IMR-90 (cell line): ENCODE results near the gene JADE3. TPM values are rescaled to one million over a fixed set of nuclear protein-coding genes. Genes with fewer than 3 reads are reported as not detected.

ENCODE experiments used
- ATAC-seq: fragments of 200-7000 bp; cut with Tn5 transposase; 2 replicates; pipeline ENCODE4 v1.9.1; 2020; ENCODE audit warnings: low read depth, mild to moderate bottlenecking, moderate library complexity
- BruUV-seq: library from RNA; stranded (reverse); fragments of 400-500 nt; replicated peaks from 2 replicates; lab custom pipeline; 2021; lab: Mats Ljungman, UMichigan
- CTCF ChIA-PET: fragments of 300-600 bp; formaldehyde crosslinking; extraction: SDS; loops from one replicate; lab custom pipeline; 2021; ENCODE audit warnings: antibody characterized with exemption; lab: Yijun Ruan, JAX
- POLR2A ChIA-PET: fragments of 300-600 bp; sonication (Branson Sonifier 250); formaldehyde crosslinking; loops from one replicate; lab custom pipeline; 2022; ENCODE audit warnings: antibody characterized with exemption; ENCODE audit not compliant: unreplicated experiment; lab: Charles Lee
- DNase-seq: peaks from one replicate; pipeline ENCODE4 v3.0.0; 2013
- H2AFZ ChIP-seq: replicated peaks from 2 replicates; pipeline ENCODE3; 2013; ENCODE audit warnings: low read length, mild to moderate bottlenecking; ENCODE audit not compliant: poor library complexity
- H2AK5ac ChIP-seq: 2 replicates; pipeline ENCODE4 v1.6.1; 2013; ENCODE audit warnings: low read depth, low read length, inconsistent platforms
- H2AK9ac ChIP-seq: replicated peaks from 2 replicates; pipeline ENCODE3; 2013; ENCODE audit warnings: mild to moderate bottlenecking, low read depth, low read length, moderate library complexity; ENCODE audit not compliant: poor library complexity
- H2BK120ac ChIP-seq: 2 replicates; pipeline ENCODE4 v1.6.1; 2013; ENCODE audit warnings: low read depth, low read length, inconsistent platforms
- H2BK15ac ChIP-seq: 3 replicates; pipeline ENCODE4 v1.6.1; 2013; ENCODE audit warnings: low read depth, low read length, inconsistent platforms
- H2BK20ac ChIP-seq: 2 replicates; pipeline ENCODE4 v1.6.1; 2013; ENCODE audit warnings: low read depth, mild to moderate bottlenecking, inconsistent platforms, low read length, moderate library complexity
- H2BK5ac ChIP-seq: 2 replicates; pipeline ENCODE4 v1.6.1; 2013; ENCODE audit warnings: mild to moderate bottlenecking, low read depth, low read length, inconsistent platforms; ENCODE audit not compliant: poor library complexity, severe bottlenecking
- H3K14ac ChIP-seq: replicated peaks from 2 replicates; pipeline ENCODE4 v1.6.1; 2013; ENCODE audit warnings: low read depth, low read length, inconsistent platforms
- H3K18ac ChIP-seq: 2 replicates; pipeline ENCODE4 v1.6.1; 2013; ENCODE audit warnings: low read depth, low read length, control low read depth
- H3K23ac ChIP-seq: 2 replicates; pipeline ENCODE4 v1.6.1; 2013; ENCODE audit warnings: low read depth, low read length, inconsistent platforms
- H3K27ac ChIP-seq: 2 replicates; pipeline ENCODE4 v1.5.1; 2013; ENCODE audit warnings: mild to moderate bottlenecking, control low read depth, low read length; ENCODE audit not compliant: insufficient read depth
- H3K27me3 ChIP-seq: 2 replicates; pipeline ENCODE4 v1.6.1; 2013; ENCODE audit warnings: low read length; ENCODE audit not compliant: control insufficient read depth, insufficient read depth
- H3K36me3 ChIP-seq: 2 replicates; pipeline ENCODE4 v1.6.1; 2013; ENCODE audit warnings: low read length, mixed read lengths; ENCODE audit not compliant: control insufficient read depth, insufficient read depth
- H3K4ac ChIP-seq: 2 replicates; pipeline ENCODE4 v1.6.1; 2013; ENCODE audit warnings: low read depth, low read length, inconsistent platforms
- H3K4me1 ChIP-seq: 2 replicates; pipeline ENCODE4 v1.6.1; 2013; ENCODE audit warnings: low read length, mixed read lengths; ENCODE audit not compliant: control insufficient read depth, insufficient read depth
- H3K4me2 ChIP-seq: 2 replicates; pipeline ENCODE4 v1.6.1; 2013; ENCODE audit warnings: low read depth, mild to moderate bottlenecking, control low read depth, low read length, moderate library complexity
- H3K4me3 ChIP-seq: 2 replicates; pipeline ENCODE4 v1.5.1; 2013; ENCODE audit warnings: low read depth, mild to moderate bottlenecking, control low read depth, low read length, moderate library complexity; ENCODE audit not compliant: insufficient read depth
- H3K56ac ChIP-seq: 2 replicates; pipeline ENCODE4 v1.6.1; 2013; ENCODE audit warnings: low read length, inconsistent platforms; ENCODE audit not compliant: insufficient read depth; ENCODE audit errors: extremely low read depth
- H3K79me1 ChIP-seq, 2 experiments: 2 replicates each; pipeline ENCODE4 v1.6.1; 2013; ENCODE audit warnings: low read length in 2 of 2, inconsistent platforms in 1 of 2, low read depth in 1 of 2
- H3K9ac ChIP-seq: 2 replicates; pipeline ENCODE4 v1.6.1; 2013; ENCODE audit warnings: low read depth, low read length, control low read depth
- H3K9me1 ChIP-seq: 2 replicates; pipeline ENCODE4 v1.6.1; 2013; ENCODE audit warnings: low read length, inconsistent platforms; ENCODE audit not compliant: insufficient read depth
- H3K9me3 ChIP-seq: 2 replicates; pipeline ENCODE4 v1.6.1; 2013; ENCODE audit warnings: low read length; ENCODE audit not compliant: control insufficient read depth, insufficient read depth
- H4K20me1 ChIP-seq: 2 replicates; pipeline ENCODE4 v1.6.1; 2013; ENCODE audit warnings: low read length, inconsistent platforms; ENCODE audit not compliant: insufficient read depth
- H4K5ac ChIP-seq: 2 replicates; pipeline ENCODE4 v1.6.1; 2013; ENCODE audit warnings: mild to moderate bottlenecking, low read depth, low read length, control low read depth
- H4K8ac ChIP-seq, 2 experiments: 2 replicates each; pipeline ENCODE4 v1.6.1; 2013; ENCODE audit warnings: low read depth in 2 of 2, low read length in 2 of 2, control low read depth in 1 of 2, inconsistent platforms in 1 of 2
- H4K91ac ChIP-seq: 2 replicates; pipeline ENCODE4 v1.6.1; 2013; ENCODE audit warnings: low read depth, low read length, inconsistent platforms; ENCODE audit not compliant: insufficient read depth
- BHLHE40 ChIP-seq: fragments of 150-350 bp; IDR thresholded peaks from 2 replicates; pipeline ENCODE4 v1.6.1; 2016; ENCODE audit warnings: mild to moderate bottlenecking, low read depth, low read length
- CEBPB ChIP-seq: IDR thresholded peaks from 2 replicates; pipeline ENCODE4 v1.6.1; 2012; ENCODE audit warnings: low read depth, low read length, improper control_type of control experiment
- CHD1 ChIP-seq: IDR thresholded peaks from 2 replicates; pipeline ENCODE4 v1.6.1; 2012; ENCODE audit warnings: low read depth, low read length, improper control_type of control experiment
- FOS ChIP-seq: fragments of 150-350 bp; IDR thresholded peaks from 2 replicates; pipeline ENCODE4 v1.6.1; 2016; ENCODE audit warnings: low read depth, low read length
- MAFK ChIP-seq: IDR thresholded peaks from 2 replicates; pipeline ENCODE4 v1.6.1; 2012; ENCODE audit warnings: low read depth, low read length, improper control_type of control experiment
- MAZ ChIP-seq: IDR thresholded peaks from 2 replicates; pipeline ENCODE4 v1.6.1; 2012; ENCODE audit warnings: low read depth, mild to moderate bottlenecking, low read length, improper control_type of control experiment, moderate library complexity, borderline replicate concordance
- MXI1 ChIP-seq: IDR thresholded peaks from 2 replicates; pipeline ENCODE4 v1.6.1; 2012; ENCODE audit warnings: low read depth, mild to moderate bottlenecking, low read length, moderate library complexity, borderline replicate concordance
- NFE2L2 ChIP-seq: fragments of 150-350 bp; IDR thresholded peaks from 2 replicates; pipeline ENCODE4 v1.6.1; 2016; ENCODE audit warnings: low read depth, mild to moderate bottlenecking, low read length
- RCOR1 ChIP-seq: IDR thresholded peaks from 2 replicates; pipeline ENCODE4 v1.6.1; 2012; ENCODE audit warnings: mild to moderate bottlenecking, low read length, improper control_type of control experiment; ENCODE audit not compliant: insufficient replicate concordance
- RFX5 ChIP-seq: IDR thresholded peaks from 2 replicates; pipeline ENCODE4 v1.8.0; 2012; ENCODE audit warnings: low read depth, mild to moderate bottlenecking, low read length, moderate library complexity
- SMC3 ChIP-seq: fragments of 150-350 bp; IDR thresholded peaks from 2 replicates; pipeline ENCODE4 v1.6.1; 2016; ENCODE audit warnings: low read depth, mild to moderate bottlenecking, antibody characterized with exemption, low read length, moderate library complexity
- WGBS, 2 experiments: methylation state at CpG; one replicate each; pipeline versions ENCODE4 v1.1.5 to v1.1.7; 2013; ENCODE audit warnings: missing lambda C conversion rate in 2 of 2; ENCODE audit not compliant: insufficient read length in 1 of 2; ENCODE audit errors: extremely low coverage in 2 of 2; 5-methylcytosine and 5-hydroxymethylcytosine counted together
- dilution Hi-C: fragments of 300-500 bp; cut with HindIII; formaldehyde crosslinking; loops from one replicate; pipeline ENCODE4 v1.14.3; 2018; ENCODE audit warnings: low sequenced_read_pairs; ENCODE audit not compliant: unreplicated experiment
- in situ Hi-C: fragments of 300-500 bp; cut with MboI; formaldehyde crosslinking; loops from 3 replicates; pipeline ENCODE4 v1.14.3; 2019; ENCODE audit warnings: low sequenced_read_pairs, inconsistent platforms, mixed read lengths
- intact Hi-C: fragments of 100-400 bp; cut with micrococcal nuclease; formaldehyde crosslinking; loops from 2 replicates; pipeline ENCODE4 v1.10.0; 2022
- polyA plus RNA-seq, 3 experiments: library from polyadenylated mRNA; depleted of rRNA; stranded (reverse); fragments of >200 nt; gene quantifications; 2 replicates each; pipeline ENCODE4 v1.2.3, GENCODE V29; 2012; ENCODE audit warnings: low replicate concordance in 1 of 3
- total RNA-seq: library from RNA; depleted of rRNA; stranded (reverse); fragments of >200 nt; gene quantifications from 2 replicates; pipeline ENCODE4 v1.2.3, GENCODE V29; 2012
- TF ChIP-seq, protein P1 (sequence below): fragments of 150-350 bp; IDR thresholded peaks from 2 replicates; pipeline ENCODE4 v1.6.1; 2016; ENCODE audit warnings: low read depth, mild to moderate bottlenecking, low read length, moderate library complexity, borderline replicate concordance
- TF ChIP-seq, protein P2 (sequence below): fragments of 150-350 bp; IDR thresholded peaks from 2 replicates; pipeline ENCODE4 v1.6.1; 2017; ENCODE audit warnings: mild to moderate bottlenecking, antibody characterized with exemption, low read length, low read depth

The JADE3 gene
- total and polyA plus RNA-seq, 2 of the 4 experiments (the other 2 are of a cell fraction), result 2.1 to 4.7 TPM

DNA sequence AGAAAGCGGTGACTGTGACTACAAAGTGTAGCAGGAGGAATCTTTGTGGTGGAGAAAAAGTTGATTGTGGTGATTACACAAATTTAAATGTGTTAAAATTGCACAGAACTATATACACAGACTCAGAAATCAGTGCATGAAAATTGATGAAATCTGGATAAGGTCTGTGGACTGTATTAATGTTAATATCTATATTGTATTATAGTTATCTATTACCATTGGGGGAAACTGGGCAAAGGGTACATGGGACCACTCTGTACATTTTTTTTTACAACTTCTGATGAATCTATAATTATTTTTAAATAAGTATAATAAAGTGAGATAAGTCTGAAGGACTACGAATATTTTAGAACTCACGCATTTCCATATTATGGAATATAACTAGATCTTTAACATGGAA, 1.8 kb upstream of the JADE3 start:
- no peak overlapping the region for H3K4me3 ChIP-seq
- dilution Hi-C loops (no loop called here), in situ Hi-C loops (no loop called here), intact Hi-C loops (loop anchor here (10.0 kb wide), 1 partner anchor 156 kb away; the partner anchor contains the start of gene SLC9A7)
- no peak overlapping the region for H3K14ac ChIP-seq
- H3K36me3 ChIP-seq, result no peaks in the 10 kb centered on the region
- DNase-seq (no peak), ATAC-seq (no peak)
- no peak overlapping the region for H3K9ac ChIP-seq
- no peak overlapping the region for H2AFZ ChIP-seq
- no peaks in the 10 kb centered on the region for H3K4me1 ChIP-seq
- H3K4me2 ChIP-seq, result no peak overlapping the region
- no peak overlapping the region for H2AK9ac ChIP-seq
- H2BK120ac ChIP-seq, result no peak overlapping the region
- H3K4ac ChIP-seq, result no peak overlapping the region
- CTCF ChIA-PET, result no interaction called here
- no peaks in the 10 kb centered on the region for H3K9me3 ChIP-seq
- H2AK5ac ChIP-seq, result no peak overlapping the region
- no CpG with 5 or more reads among the region's 3 CpGs for WGBS, 2 experiments
- H3K27me3 ChIP-seq, result peaks cover 11% of the 10 kb centered on the region
- no TSS peak for BruUV-seq
- no peaks in the 10 kb centered on the region for H3K9me1 ChIP-seq
- no peak overlapping the region for H2BK20ac ChIP-seq
- H3K23ac ChIP-seq, result no peak overlapping the region
- H3K79me1 ChIP-seq, result peaks cover 12 to 20% of the 10 kb centered on the region in 2 experiments; a peak in 3 of 4 replicates
- H4K5ac ChIP-seq, result no peak overlapping the region
- TF ChIP-seq, protein P1, sequence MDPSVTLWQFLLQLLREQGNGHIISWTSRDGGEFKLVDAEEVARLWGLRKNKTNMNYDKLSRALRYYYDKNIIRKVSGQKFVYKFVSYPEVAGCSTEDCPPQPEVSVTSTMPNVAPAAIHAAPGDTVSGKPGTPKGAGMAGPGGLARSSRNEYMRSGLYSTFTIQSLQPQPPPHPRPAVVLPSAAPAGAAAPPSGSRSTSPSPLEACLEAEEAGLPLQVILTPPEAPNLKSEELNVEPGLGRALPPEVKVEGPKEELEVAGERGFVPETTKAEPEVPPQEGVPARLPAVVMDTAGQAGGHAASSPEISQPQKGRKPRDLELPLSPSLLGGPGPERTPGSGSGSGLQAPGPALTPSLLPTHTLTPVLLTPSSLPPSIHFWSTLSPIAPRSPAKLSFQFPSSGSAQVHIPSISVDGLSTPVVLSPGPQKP, result no peak
- no peak for TF ChIP-seq CEBPB
- TF ChIP-seq SMC3, result no peak
- no peak for TF ChIP-seq RFX5
- TF ChIP-seq MAFK, result no peak
- no peak for TF ChIP-seq NFE2L2
- TF ChIP-seq MAZ, result no peak
- no peak for TF ChIP-seq BHLHE40
- no peak for TF ChIP-seq MXI1
- TF ChIP-seq, protein P2, sequence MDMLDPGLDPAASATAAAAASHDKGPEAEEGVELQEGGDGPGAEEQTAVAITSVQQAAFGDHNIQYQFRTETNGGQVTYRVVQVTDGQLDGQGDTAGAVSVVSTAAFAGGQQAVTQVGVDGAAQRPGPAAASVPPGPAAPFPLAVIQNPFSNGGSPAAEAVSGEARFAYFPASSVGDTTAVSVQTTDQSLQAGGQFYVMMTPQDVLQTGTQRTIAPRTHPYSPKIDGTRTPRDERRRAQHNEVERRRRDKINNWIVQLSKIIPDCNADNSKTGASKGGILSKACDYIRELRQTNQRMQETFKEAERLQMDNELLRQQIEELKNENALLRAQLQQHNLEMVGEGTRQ, result no peak
- TF ChIP-seq RCOR1, result no peak
- TF ChIP-seq CHD1, result no peak
- TF ChIP-seq FOS, result no peak
- no peak overlapping the region for H3K27ac ChIP-seq
- no peak overlapping the region for H4K8ac ChIP-seq
- H4K20me1 ChIP-seq, result peaks cover 15% of the 10 kb centered on the region; the same call in 1 of the 2 replicates
- no peak overlapping the region for H2BK5ac ChIP-seq
- POLR2A ChIA-PET, result no interaction called here
- no peak overlapping the region for H3K56ac ChIP-seq
- no peak overlapping the region for H2BK15ac ChIP-seq
- no peak overlapping the region for H4K91ac ChIP-seq
- H3K18ac ChIP-seq, result no peak overlapping the region
